HG03103 (cell line): Measurements from ENCODE around the gene SIK2.
A peak's percentile ranks its signal among the peaks of the same experiment; 100 is the strongest.

Experiments used
- ATAC-seq: cut with Tn5 transposase; IDR thresholded peaks from one replicate; pipeline ENCODE4 v1.9.1; 2021; ENCODE audit warnings: low read depth; ENCODE audit not compliant: unreplicated experiment

Gene SIK2

GRCh38 chr11:111577821-111578220 is 24.4 kb upstream of the SIK2 start:
- ATAC-seq = no peak

- no peak for ATAC-seq
These were observed 20.9 kb upstream of the SIK2 start for GRCh38 chr11:111581341-111581740.

- no peak for ATAC-seq
These were observed 20.1 kb upstream of the SIK2 start for GRCh38 chr11:111582163-111582562.

GRCh38 chr11:111582881-111583280 is 19.4 kb upstream of the SIK2 start:
- no peak for ATAC-seq

GRCh38 chr11:111585371-111585770 is 16.9 kb upstream of the SIK2 start:
- ATAC-seq = no peak

- ATAC-seq = no peak
These were observed 15.8 kb upstream of the SIK2 start for GRCh38 chr11:111586388-111586831.

GRCh38 chr11:111589114-111589513 is 13.1 kb upstream of the SIK2 start:
- no peak for ATAC-seq

GRCh38 chr11:111589886-111590499 is 12.3 kb upstream of the SIK2 start:
- no peak for ATAC-seq

- ATAC-seq = no peak
These were observed 10.9 kb upstream of the SIK2 start for GRCh38 chr11:111591187-111591960.

GRCh38 chr11:111592491-111592890 is 9.8 kb upstream of the SIK2 start:
- ATAC-seq = no peak

- ATAC-seq = no peak
These were observed 5.9 kb upstream of the SIK2 start for GRCh38 chr11:111596319-111596718.

GRCh38 chr11:111598148-111598547 is 4.1 kb upstream of the SIK2 start:
- no peak for ATAC-seq

- no peak for ATAC-seq
These were observed 3.7 kb upstream of the SIK2 start for GRCh38 chr11:111598559-111598958.

- ATAC-seq = no peak
These were observed 642 bp upstream of the SIK2 start for GRCh38 chr11:111601636-111601978.

GRCh38 chr11:111602865-111603610 is 789 bp downstream of the SIK2 start:
- ATAC-seq = peak; percentile 8

- ATAC-seq = no peak
These were observed 1.4 kb downstream of the SIK2 start for GRCh38 chr11:111603611-111604130.

GRCh38 chr11:111604392-111605009 is 2.3 kb downstream of the SIK2 start:
- no peak for ATAC-seq

- ATAC-seq = no peak
These were observed 3.4 kb downstream of the SIK2 start for GRCh38 chr11:111605681-111606080.

GRCh38 chr11:111606986-111607385 is 4.7 kb downstream of the SIK2 start:
- ATAC-seq = no peak

GRCh38 chr11:111607751-111608150 is 5.5 kb downstream of the SIK2 start:
- ATAC-seq = no peak

GRCh38 chr11:111612224-111612623 is 10.0 kb downstream of the SIK2 start:
- ATAC-seq = no peak
